ENCODE measurements around the gene GEMIN7.

GEMIN7 gene

GRCh38 chr19:45061965-45062364 lies 17.1 kb upstream of the GEMIN7 start:
- no peak for DNase-seq (ENCODE audit: low read depth in 2 of 2)

- no peak for DNase-seq (ENCODE audit: low read depth in 2 of 2)
Measured at GRCh38 chr19:45063851-45064801, 14.9 kb upstream of the GEMIN7 start.

- DNase-seq (ENCODE audit: low read depth in 2 of 2), result no peak
Measured at GRCh38 chr19:45066921-45067661, 12.0 kb upstream of the GEMIN7 start.

- DNase-seq (ENCODE audit: low read depth in 2 of 2), result no peak
Measured at GRCh38 chr19:45068041-45068440, 11.0 kb upstream of the GEMIN7 start.

GRCh38 chr19:45069056-45069455 lies 10.0 kb upstream of the GEMIN7 start:
- no peak for DNase-seq (ENCODE audit: low read depth in 2 of 2)

- DNase-seq (ENCODE audit: low read depth in 2 of 2), result no peak
Measured at GRCh38 chr19:45070214-45070613, 8.8 kb upstream of the GEMIN7 start.

GRCh38 chr19:45070861-45071544 lies 8.1 kb upstream of the GEMIN7 start:
- no peak for DNase-seq (ENCODE audit: low read depth in 2 of 2)

GRCh38 chr19:45071545-45071938 lies 7.5 kb upstream of the GEMIN7 start:
- no peak for DNase-seq (ENCODE audit: low read depth in 2 of 2)

- DNase-seq (ENCODE audit: low read depth in 2 of 2), result no peak
Measured at GRCh38 chr19:45071969-45072790, 6.9 kb upstream of the GEMIN7 start.

GRCh38 chr19:45074744-45075300 lies 4.2 kb upstream of the GEMIN7 start:
- DNase-seq (ENCODE audit: low read depth in 2 of 2), result no peak

GRCh38 chr19:45075301-45076028 lies 3.6 kb upstream of the GEMIN7 start:
- no peak for DNase-seq (ENCODE audit: low read depth in 2 of 2)

GRCh38 chr19:45076029-45076850 lies 2.8 kb upstream of the GEMIN7 start, which contains the start of gene ZNF296:
Gene ZNF296 (minus strand): TSS chr19:45076478. CDS start chr19:45076373, 105 bp downstream.
- peak in 1 of 2 donors; percentile 73 for DNase-seq (ENCODE audit: low read depth in 2 of 2)

GRCh38 chr19:45076851-45077730 lies 2.0 kb upstream of the GEMIN7 start:
- DNase-seq (ENCODE audit: low read depth in 2 of 2), result no peak

GRCh38 chr19:45078390-45079062 lies 534 bp upstream of the GEMIN7 start:
- DNase-seq (ENCODE audit: low read depth in 2 of 2), result no peak

- DNase-seq (ENCODE audit: low read depth in 2 of 2), result no peak
Measured at GRCh38 chr19:45079911-45080370, 881 bp downstream of the GEMIN7 start.

GRCh38 chr19:45082170-45082569 lies 3.1 kb downstream of the GEMIN7 start:
- DNase-seq (ENCODE audit: low read depth in 2 of 2), result no peak

- no peak for DNase-seq (ENCODE audit: low read depth in 2 of 2)
Measured at GRCh38 chr19:45086480-45086879, 7.4 kb downstream of the GEMIN7 start.

GRCh38 chr19:45087531-45087930 lies 8.5 kb downstream of the GEMIN7 start:
- DNase-seq (ENCODE audit: low read depth in 2 of 2), result no peak

Data from stimulated activated CD4-positive, alpha-beta T cell treated with anti-CD3 and anti-CD28 coated beads, Interleukin-1b, Interleukin-23, amount 100 ng/mL, for 1 hour (primary cell).